Keratinocyte (primary cell): ENCODE data around the gene HP. TPM values are rescaled to one million over a fixed set of nuclear protein-coding genes. Genes with fewer than 3 reads are reported as not detected.

ENCODE experiments used
- DNase-seq: peaks from one replicate; pipeline ENCODE4 v3.0.0-alpha.2; 2011; ENCODE audit warnings: low read depth, missing footprints, low spot score
- FAIRE-seq: peaks from 2 replicates; lab custom pipeline; 2011; peaks lifted over from hg19 to GRCh38; lab: Jason Lieb, UNC
- H2AFZ ChIP-seq: 2 replicates; pipeline ENCODE4 v1.6.0; 2012; ENCODE audit warnings: low read length, control low read depth, inconsistent platforms; ENCODE audit not compliant: control insufficient read depth
- H3K27ac ChIP-seq: 2 replicates; pipeline ENCODE4 v1.5.1; 2011; ENCODE audit warnings: low read length; ENCODE audit not compliant: control insufficient read depth, insufficient read depth
- H3K27me3 ChIP-seq: 3 replicates; pipeline ENCODE4 v1.6.0; 2011; ENCODE audit warnings: low read length; ENCODE audit not compliant: control insufficient read depth, insufficient read depth; ENCODE audit errors: extremely low read depth
- H3K36me3 ChIP-seq, 2 experiments: 2 replicates in 1 of 2; 3 replicates in 1 of 2; pipeline ENCODE4 v1.5.1; 2011; ENCODE audit warnings: low read length in 2 of 2, mild to moderate bottlenecking in 1 of 2; ENCODE audit not compliant: control insufficient read depth in 2 of 2, insufficient read depth in 2 of 2; ENCODE audit errors: extremely low read depth in 1 of 2
- H3K4me1 ChIP-seq: 3 replicates; pipeline ENCODE4 v1.5.1; 2011; ENCODE audit warnings: low read length; ENCODE audit not compliant: control insufficient read depth, insufficient read depth; ENCODE audit errors: extremely low read depth
- H3K4me2 ChIP-seq: 3 replicates; pipeline ENCODE4 v1.6.0; 2011; ENCODE audit warnings: low read depth, low read length; ENCODE audit not compliant: control insufficient read depth, insufficient read depth; ENCODE audit errors: extremely low read depth
- H3K4me3 ChIP-seq, 3 experiments: fragments of 200-600 bp in 1 of 3; sonication (generic) in 1 of 3; 2 replicates in 2 of 3; 3 replicates in 1 of 3; pipeline ENCODE4 v1.5.1; 2011 to 2016; ENCODE audit warnings: low read length in 3 of 3, mild to moderate bottlenecking in 3 of 3, control low read depth in 2 of 3, inconsistent platforms in 1 of 3, low read depth in 1 of 3, mixed read lengths in 1 of 3, mixed run types in 1 of 3, moderate library complexity in 1 of 3; ENCODE audit not compliant: control insufficient read depth in 2 of 3, insufficient read depth in 2 of 3; ENCODE audit errors: extremely low read depth in 1 of 3
- H3K79me2 ChIP-seq: 2 replicates; pipeline ENCODE4 v1.6.0; 2012; ENCODE audit warnings: low read length; ENCODE audit not compliant: control insufficient read depth, insufficient read depth
- H3K9ac ChIP-seq: 3 replicates; pipeline ENCODE4 v1.6.0; 2011; ENCODE audit warnings: low read length; ENCODE audit not compliant: control insufficient read depth, insufficient read depth; ENCODE audit errors: extremely low read depth
- H3K9me1 ChIP-seq: 3 replicates; pipeline ENCODE4 v1.6.0; 2011; ENCODE audit warnings: low read length; ENCODE audit not compliant: control insufficient read depth, insufficient read depth; ENCODE audit errors: extremely low read depth
- H3K9me3 ChIP-seq: 2 replicates; pipeline ENCODE4 v1.5.1; 2012; ENCODE audit warnings: low read depth, low read length; ENCODE audit not compliant: control insufficient read depth
- H4K20me1 ChIP-seq: 3 replicates; pipeline ENCODE4 v1.6.0; 2011; ENCODE audit warnings: low read length; ENCODE audit not compliant: control insufficient read depth, insufficient read depth; ENCODE audit errors: extremely low read depth
- EZH2 ChIP-seq: IDR thresholded peaks from one replicate; pipeline ENCODE4 v1.6.1; 2012; ENCODE audit warnings: inconsistent platforms, mild to moderate bottlenecking, low read length, moderate library complexity
- dilution Hi-C: fragments of 300-500 bp; cut with MboI; formaldehyde crosslinking; loops from one replicate; pipeline ENCODE4 v1.7.0; 2020; ENCODE audit warnings: low sequenced_read_pairs; ENCODE audit not compliant: extremely low pct_ligation_motif_present
- polyA plus RNA-seq, 5 experiments: library from polyadenylated mRNA; depleted of rRNA in 3 of 5; stranded (reverse) in 3 of 5; stranded (forward) in 1 of 5; unstranded in 1 of 5; fragments of >200 nt; gene quantifications; 1 replicate in 1 of 5; 2 replicates in 3 of 5; 3 replicates in 1 of 5; pipeline versions ENCODE4 v1.2.1 to v1.2.3, GENCODE V29; 2011 to 2012; ENCODE audit warnings: missing spikeins in 2 of 5, low read depth in 1 of 5, low replicate concordance in 1 of 5
- TF ChIP-seq, protein P1 (sequence below), 3 experiments: IDR thresholded peaks in 1 of 3; conservative IDR thresholded peaks in 1 of 3; optimal IDR thresholded peaks in 1 of 3; 2 replicates in 2 of 3; 3 replicates in 1 of 3; pipeline versions ENCODE3 to v1.5.1; 2011; ENCODE audit warnings: low read length in 3 of 3, mild to moderate bottlenecking in 3 of 3, moderate library complexity in 2 of 3, control low read depth in 1 of 3, inconsistent platforms in 1 of 3; ENCODE audit not compliant: insufficient read depth in 2 of 3; ENCODE audit errors: extremely low read depth in 1 of 3

HP gene
- polyA plus RNA-seq, 1 donor (not counting 4 experiments of a cell fraction or from before 2014, with no cell fraction given) = 0.43 TPM

DNA sequence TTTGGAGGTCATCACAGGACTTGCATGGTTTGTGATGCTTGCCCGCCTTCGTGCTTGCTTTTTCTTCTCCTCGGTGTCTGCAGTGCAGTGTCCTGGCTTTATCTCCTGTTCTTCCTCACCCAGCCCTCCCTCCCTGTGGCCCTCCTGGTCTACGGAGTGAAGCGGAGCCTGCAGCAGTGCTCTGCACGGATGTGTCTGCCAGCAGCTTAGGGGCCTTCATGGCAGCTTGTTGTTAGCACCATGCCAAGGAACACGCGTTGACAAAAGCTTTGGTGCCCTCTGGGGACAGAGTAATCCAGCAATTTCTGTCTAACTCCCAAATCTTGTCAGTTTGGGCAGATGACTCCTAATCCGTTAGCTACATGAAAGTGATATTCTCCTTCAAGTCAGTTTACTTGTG is 35.8 kb upstream of the HP start:
- TF ChIP-seq, protein P1, sequence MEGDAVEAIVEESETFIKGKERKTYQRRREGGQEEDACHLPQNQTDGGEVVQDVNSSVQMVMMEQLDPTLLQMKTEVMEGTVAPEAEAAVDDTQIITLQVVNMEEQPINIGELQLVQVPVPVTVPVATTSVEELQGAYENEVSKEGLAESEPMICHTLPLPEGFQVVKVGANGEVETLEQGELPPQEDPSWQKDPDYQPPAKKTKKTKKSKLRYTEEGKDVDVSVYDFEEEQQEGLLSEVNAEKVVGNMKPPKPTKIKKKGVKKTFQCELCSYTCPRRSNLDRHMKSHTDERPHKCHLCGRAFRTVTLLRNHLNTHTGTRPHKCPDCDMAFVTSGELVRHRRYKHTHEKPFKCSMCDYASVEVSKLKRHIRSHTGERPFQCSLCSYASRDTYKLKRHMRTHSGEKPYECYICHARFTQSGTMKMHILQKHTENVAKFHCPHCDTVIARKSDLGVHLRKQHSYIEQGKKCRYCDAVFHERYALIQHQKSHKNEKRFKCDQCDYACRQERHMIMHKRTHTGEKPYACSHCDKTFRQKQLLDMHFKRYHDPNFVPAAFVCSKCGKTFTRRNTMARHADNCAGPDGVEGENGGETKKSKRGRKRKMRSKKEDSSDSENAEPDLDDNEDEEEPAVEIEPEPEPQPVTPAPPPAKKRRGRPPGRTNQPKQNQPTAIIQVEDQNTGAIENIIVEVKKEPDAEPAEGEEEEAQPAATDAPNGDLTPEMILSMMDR (optimal IDR thresholded peaks at IDR 0.05 in 1 of 3, IDR thresholded peaks at IDR 0.05 in 1 of 3, conservative IDR thresholded peaks at IDR 0.05 in 1 of 3; ENCODE audit: extremely low read depth in 1 of 3, insufficient read depth in 2 of 3, low read length in 3 of 3) = no peak
- no peak for TF ChIP-seq EZH2
- peaks cover 5% of the 10 kb centered on the region for H3K4me1 ChIP-seq
- H3K27ac ChIP-seq = no peak overlapping the region
- H3K4me3 ChIP-seq = no peak overlapping the region
- H3K36me3 ChIP-seq = peaks cover 6 to 11% of the 10 kb centered on the region in 2 experiments
- no peaks in the 10 kb centered on the region for H3K79me2 ChIP-seq
- no peak overlapping the region for H2AFZ ChIP-seq
- FAIRE-seq = no peak
- no peaks in the 10 kb centered on the region for H4K20me1 ChIP-seq
- no peak overlapping the region for H3K9ac ChIP-seq
- no peaks in the 10 kb centered on the region for H3K27me3 ChIP-seq
- DNase-seq = no peak
- no peaks in the 10 kb centered on the region for H3K9me1 ChIP-seq
- dilution Hi-C loops = no loop called here
- no peaks in the 10 kb centered on the region for H3K9me3 ChIP-seq
- H3K4me2 ChIP-seq = no peak overlapping the region

DNA sequence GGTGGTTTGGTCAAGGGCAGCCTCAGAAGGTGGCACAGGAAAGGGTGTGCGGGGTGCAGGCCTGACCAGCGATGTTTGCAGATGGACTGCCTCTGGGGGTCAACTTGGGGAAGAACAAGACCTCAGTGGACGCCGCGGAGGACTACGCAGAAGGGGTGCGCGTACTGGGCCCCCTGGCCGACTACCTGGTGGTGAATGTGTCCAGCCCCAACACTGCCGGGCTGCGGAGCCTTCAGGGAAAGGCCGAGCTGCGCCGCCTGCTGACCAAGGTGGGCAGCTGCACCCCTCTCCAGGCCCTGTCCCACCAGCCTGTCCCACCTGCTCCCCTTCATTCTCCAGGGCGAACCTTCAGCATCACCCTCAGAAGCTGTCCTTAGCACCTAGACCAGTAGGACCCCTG is 33.3 kb upstream of the HP start:
- Histone ChIP-seq H3K4me1 (no peaks in the 10 kb centered on the region), H3K9me1 (no peaks in the 10 kb centered on the region), H2AFZ (no peak overlapping the region), H3K9me3 (no peaks in the 10 kb centered on the region), H4K20me1 (no peaks in the 10 kb centered on the region), H3K79me2 (no peaks in the 10 kb centered on the region), H3K4me3 (no peak overlapping the region), H3K36me3 (peaks cover 6 to 13% of the 10 kb centered on the region in 2 experiments), H3K27ac (no peak overlapping the region), H3K9ac (no peak overlapping the region), H3K27me3 (no peaks in the 10 kb centered on the region), H3K4me2 (no peak overlapping the region)
- dilution Hi-C loops = no loop called here
- no peak for TF ChIP-seq EZH2
- TF ChIP-seq, protein P1 (optimal IDR thresholded peaks at IDR 0.05 in 1 of 3, IDR thresholded peaks at IDR 0.05 in 1 of 3, conservative IDR thresholded peaks at IDR 0.05 in 1 of 3; ENCODE audit: extremely low read depth in 1 of 3, insufficient read depth in 2 of 3, low read length in 3 of 3) = no peak
- FAIRE-seq (no peak), DNase-seq (no peak)
